Adrenal gland (tissue), 12 donors: Measurements from ENCODE around the gene SH3PXD2B. TPM values are rescaled to one million over a fixed set of nuclear protein-coding genes. Genes with fewer than 3 reads are reported as not detected.

Experiments
- DNase-seq, 7 donors: peaks; one replicate each; pipeline ENCODE4 v3.0.0-alpha.2; 2019 to 2020
- H3K27ac ChIP-seq, 5 donors: fragments of 200-600 bp; sonication (generic) in 4 of 5; 1 replicate in 3 of 5; 2 replicates in 2 of 5; pipeline versions ENCODE4 v1.5.1 to v1.8.0; 2016 to 2020; ENCODE audit warnings: mild to moderate bottlenecking in 1 of 5
- H3K27me3 ChIP-seq: fragments of 200-600 bp; 2 replicates; pipeline ENCODE4 v1.8.0; 2021
- H3K36me3 ChIP-seq, 2 donors: fragments of 200-600 bp; replicated peaks in 1 of 2; 1 replicate in 1 of 2; 2 replicates in 1 of 2; pipeline versions ENCODE4 v1.5.1 to v1.8.0; 2018 to 2022
- H3K4me1 ChIP-seq, 2 donors: fragments of 200-600 bp; replicated peaks in 1 of 2; 1 replicate in 1 of 2; 2 replicates in 1 of 2; pipeline versions ENCODE4 v1.5.1 to v1.8.0; 2018 to 2021
- H3K4me3 ChIP-seq, 4 donors: fragments of 200-600 bp; sonication (generic) in 3 of 4; one replicate each; pipeline ENCODE4 v1.5.1; 2016 to 2018
- H3K9me3 ChIP-seq, 3 donors: fragments of 200-600 bp; sonication (generic) in 1 of 3; replicated peaks in 1 of 3; 1 replicate in 2 of 3; 2 replicates in 1 of 3; pipeline versions ENCODE4 v1.5.1 to v1.8.0; 2016 to 2021
- CTCF ChIP-seq, 6 experiments: fragments of 450-650 bp in 4 of 6; fragments of 200-600 bp in 2 of 6; sonication (generic) in 1 of 6; IDR thresholded peaks; 1 replicate in 5 of 6; 2 replicates in 1 of 6; pipeline versions ENCODE4 v1.5.1 to v1.8.0; 2016 to 2021; ENCODE audit warnings: antibody characterized with exemption in 6 of 6, mild to moderate bottlenecking in 2 of 6, moderate library complexity in 1 of 6
- POLR2A ChIP-seq, 2 donors: fragments of 450-650 bp; IDR thresholded peaks; one replicate each; pipeline ENCODE4 v1.6.1; 2017; ENCODE audit warnings: antibody characterized with exemption in 2 of 2, mild to moderate bottlenecking in 2 of 2, moderate library complexity in 1 of 2
- WGBS, 4 donors: extraction: QIAGEN DNeasy Blood & Tissue Kit in 2 of 4; methylation state at CpG; one replicate each; pipeline versions ENCODE4 v1.1.5 to v1.1.7; 2013 to 2017; 5-methylcytosine and 5-hydroxymethylcytosine counted together
- intact Hi-C, 2 donors: fragments of 100-400 bp; cut with DNase I; formaldehyde crosslinking; loops; one replicate each; pipeline versions ENCODE4 v1.14.1 to v1.15.0; 2022 to 2023
- polyA plus RNA-seq, 3 donors: library from polyadenylated mRNA; stranded (reverse); fragments of 200-250 nt in 2 of 3; fragments of 350-450 nt in 1 of 3; fragmentation: Illumina TruSeq in 1 of 3; extraction: RNeasy Lipid Tissue Mini Kit (QIAGEN cat#74804) in 1 of 3; gene quantifications; one replicate each; pipeline ENCODE4 v1.2.3, GENCODE V29; 2013 to 2014
- total RNA-seq, 9 donors: library from RNA; depleted of rRNA in 4 of 9; stranded (reverse); fragments of >200 nt in 4 of 9; fragments of 120-200 nt in 1 of 9; fragmentation: NEBNext Ultra II Directional in 1 of 9; extraction: Animal tissue kit (Norgen Biotek cat#: 25700) in 1 of 9; gene quantifications; one replicate each; pipeline versions ENCODE4 v1.1.0 to v1.2.4, GENCODE V29; 2013 to 2023
- donor health status: healthy with polysubstance abuse.
- donor health status: Bipolar disorder and iron deficiency.
- donor health status: DM: yes; HTN: yes; CAD: no.
- donor health status: DM: no; HTN: no; CAD: no.
- donor health status: DM: no; HTN: no; CAD: no.
- donor health status: DM: yes; HTN: yes; CAD: no.

Gene SH3PXD2B
- total and polyA plus RNA-seq, 12 donors, result 15.2 to 111 (median 51.5) TPM

DNA sequence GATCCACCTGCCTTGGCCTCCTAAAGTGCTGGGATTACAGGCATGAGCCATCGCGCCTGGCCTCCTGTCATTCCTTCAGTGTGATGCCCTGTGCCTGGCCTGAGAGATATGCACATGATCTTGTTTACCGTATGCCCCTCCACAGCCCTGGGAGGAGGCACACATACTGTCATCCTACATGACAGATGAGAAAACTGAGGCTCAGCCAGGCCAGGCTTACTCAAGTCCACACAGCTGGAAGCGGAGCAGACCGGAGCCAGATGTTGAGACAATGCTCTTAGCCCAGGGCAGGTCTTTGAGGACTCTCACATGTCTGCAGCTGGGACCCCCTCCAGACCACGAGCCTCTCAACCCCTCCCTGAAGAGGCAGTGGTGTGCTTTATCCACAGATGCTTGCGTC lies 38.7 kb upstream of the SH3PXD2B start:
- Histone ChIP-seq H3K4me3 (no peak overlapping the region), H3K27me3 (no peaks in the 10 kb centered on the region), H3K4me1 (peaks cover 0 to 10% of the 10 kb centered on the region in 2 donors), H3K36me3 (no peaks in the 10 kb centered on the region), H3K27ac (no peak overlapping the region), H3K9me3 (no peaks in the 10 kb centered on the region)
- TF ChIP-seq CTCF (IDR thresholded peaks at IDR 0.05) (no peak), POLR2A (IDR thresholded peaks at IDR 0.05) (no peak)
- WGBS, 4 donors, result 87 to 92% (median 89%) methylated on average over 3 to 7 of the region's 7 CpGs
- DNase-seq, result peak in 2 of 7 donors; percentile 15 to 41
- intact Hi-C loops, result loop anchor here in 1 of 2 donors (5.0 kb wide), 1 partner anchor 49 kb away; no protein-coding TSS in a partner anchor

DNA sequence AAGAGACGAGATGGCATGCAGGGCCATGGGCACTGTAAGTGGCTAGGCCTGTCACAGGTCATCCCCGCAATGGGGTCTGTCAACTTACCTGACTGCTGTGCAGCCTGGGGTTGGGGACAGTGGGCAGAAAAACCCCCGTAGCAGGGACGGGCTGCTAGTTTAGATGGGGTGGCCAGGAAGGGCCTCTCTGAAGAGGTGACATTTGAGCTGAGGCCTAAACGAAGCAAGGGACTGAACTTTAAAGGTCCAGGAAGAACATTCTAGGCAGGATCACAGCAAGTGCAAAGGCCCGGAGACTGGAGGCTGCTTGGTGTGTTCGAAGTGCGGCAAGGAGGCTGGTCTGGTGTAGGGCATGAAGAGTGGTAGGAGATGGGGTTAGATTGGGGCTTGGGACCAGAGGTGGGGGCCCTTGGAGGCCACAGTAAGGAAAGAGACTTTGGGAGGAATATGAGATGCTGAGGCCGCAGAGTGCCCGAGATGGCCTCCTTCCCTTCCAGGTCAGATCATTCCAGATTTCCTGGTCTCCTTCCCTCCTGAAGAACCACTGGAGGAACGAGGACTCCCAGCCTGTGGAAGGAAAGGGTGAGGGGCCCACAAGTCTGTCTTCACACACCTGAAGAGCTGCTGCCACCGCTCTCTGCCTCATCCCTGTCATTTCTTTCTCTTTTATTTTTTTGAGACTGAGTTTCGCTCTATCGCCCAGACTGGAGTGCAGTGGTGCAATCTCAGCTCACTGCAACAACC lies 37.9 kb upstream of the SH3PXD2B start:
- Histone ChIP-seq H3K27me3 (no peaks in the 10 kb centered on the region), H3K4me1 (peaks cover 0 to 9% of the 10 kb centered on the region in 2 donors), H3K4me3 (no peak overlapping the region), H3K27ac (no peak overlapping the region), H3K9me3 (no peaks in the 10 kb centered on the region), H3K36me3 (no peaks in the 10 kb centered on the region)
- TF ChIP-seq CTCF (IDR thresholded peaks at IDR 0.05) (no peak), POLR2A (IDR thresholded peaks at IDR 0.05) (no peak)
- intact Hi-C loops, result loop anchor here in 1 of 2 donors (5.0 kb wide), 1 partner anchor 50 kb away; no protein-coding TSS in a partner anchor
- DNase-seq, result peak in 2 of 7 donors; percentile 15 to 29
- 84 to 92% (median 91%) methylated on average over 14 of the region's 14 CpGs for WGBS, 4 donors

DNA sequence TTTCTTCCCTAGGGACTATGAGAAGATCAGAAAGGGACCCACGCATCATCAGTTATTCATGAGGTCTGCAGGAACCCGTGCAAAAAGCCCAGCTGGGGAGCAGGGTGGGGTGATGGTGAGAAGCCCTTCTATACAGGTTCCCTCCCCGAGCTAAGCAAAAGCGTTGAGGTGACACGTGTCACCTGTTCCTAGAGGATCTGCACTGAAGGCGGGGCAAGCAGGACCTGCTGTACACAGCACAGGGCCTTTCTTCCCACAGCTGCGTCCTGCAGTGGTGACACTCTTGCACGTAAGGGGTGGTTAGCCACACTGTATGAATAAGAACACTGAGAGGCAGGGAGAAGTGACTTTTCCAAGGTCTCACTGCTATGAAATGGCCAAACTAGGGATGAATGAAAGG lies 37.2 kb upstream of the SH3PXD2B start:
- TF ChIP-seq POLR2A (IDR thresholded peaks at IDR 0.05) (no peak), CTCF (IDR thresholded peaks at IDR 0.05) (no peak)
- Histone ChIP-seq H3K27me3 (no peaks in the 10 kb centered on the region), H3K4me1 (peaks cover 0 to 1% of the 10 kb centered on the region in 2 donors), H3K9me3 (no peaks in the 10 kb centered on the region), H3K4me3 (no peak overlapping the region), H3K36me3 (no peaks in the 10 kb centered on the region), H3K27ac (no peak overlapping the region)
- DNase-seq, result peak in 1 of 7 donors; percentile 14
- 79 to 86% (median 81%) methylated on average over 5 to 8 of the region's 8 CpGs for WGBS, 4 donors
- intact Hi-C loops, result loop anchor here in 1 of 2 donors (5.0 kb wide), 1 partner anchor 51 kb away; no protein-coding TSS in a partner anchor

DNA sequence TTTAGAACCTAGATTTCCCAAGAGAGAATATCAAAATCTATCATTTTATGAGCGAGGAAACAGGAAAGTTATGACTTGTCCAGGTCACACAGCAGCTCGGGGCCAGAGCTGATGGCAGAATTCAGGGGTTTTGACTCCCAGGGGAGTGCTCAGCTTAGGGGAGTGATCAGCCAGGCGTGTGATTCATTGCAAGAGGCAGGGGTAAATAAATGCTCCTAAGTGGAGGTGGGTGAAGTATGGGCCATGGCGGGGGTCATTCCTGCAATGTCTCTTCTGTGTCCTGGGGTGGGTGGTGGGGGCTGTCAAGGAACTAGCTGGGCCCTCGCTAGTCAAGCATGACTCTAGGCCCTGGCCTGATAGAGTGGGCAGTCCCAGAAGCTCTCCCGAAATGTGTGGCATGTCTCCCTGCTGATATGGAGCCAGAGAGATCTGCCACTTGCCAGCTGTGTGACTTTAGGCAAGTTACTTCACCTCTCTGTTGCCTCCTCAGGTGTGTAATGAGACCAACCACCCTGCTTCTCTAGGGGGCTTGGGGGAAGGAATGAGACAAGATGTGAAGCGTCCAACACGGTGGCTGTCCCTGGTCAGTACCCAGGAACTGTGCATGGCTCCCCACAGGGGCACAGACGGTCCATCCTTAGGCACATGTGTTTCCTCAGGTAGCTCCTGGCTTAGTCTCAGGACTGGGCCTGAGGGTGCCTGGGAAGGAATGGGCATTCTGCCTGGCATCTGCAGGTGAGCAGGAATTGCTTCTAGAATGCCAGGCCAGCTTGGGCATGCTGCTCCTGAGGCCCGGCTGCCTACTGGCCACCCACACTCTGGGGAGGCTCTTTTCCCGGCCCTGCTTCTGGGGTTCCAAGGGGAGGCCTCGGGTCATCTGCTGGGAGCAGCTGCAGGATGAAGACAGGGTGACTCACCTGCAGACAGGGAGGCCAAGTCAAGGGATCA lies 36.5 kb upstream of the SH3PXD2B start:
- Histone ChIP-seq H3K4me3 (no peak overlapping the region), H3K27ac (peak overlapping the region in 1 of 5 donors; percentile 2), H3K4me1 (no peaks in the 10 kb centered on the region), H3K9me3 (no peaks in the 10 kb centered on the region), H3K36me3 (no peaks in the 10 kb centered on the region), H3K27me3 (no peaks in the 10 kb centered on the region)
- TF ChIP-seq CTCF (IDR thresholded peaks at IDR 0.05) (no peak), POLR2A (IDR thresholded peaks at IDR 0.05) (no peak)
- DNase-seq, result peak in 2 of 7 donors; percentile 23 to 37
- 68 to 83% (median 80%) methylated on average over 9 to 12 of the region's 12 CpGs for WGBS, 4 donors
- intact Hi-C loops, result loop anchor here in 1 of 2 donors (5.0 kb wide), 1 partner anchor 52 kb away; no protein-coding TSS in a partner anchor
